ENCODE measurements around the gene C6orf136.

The C6orf136 gene

DNA sequence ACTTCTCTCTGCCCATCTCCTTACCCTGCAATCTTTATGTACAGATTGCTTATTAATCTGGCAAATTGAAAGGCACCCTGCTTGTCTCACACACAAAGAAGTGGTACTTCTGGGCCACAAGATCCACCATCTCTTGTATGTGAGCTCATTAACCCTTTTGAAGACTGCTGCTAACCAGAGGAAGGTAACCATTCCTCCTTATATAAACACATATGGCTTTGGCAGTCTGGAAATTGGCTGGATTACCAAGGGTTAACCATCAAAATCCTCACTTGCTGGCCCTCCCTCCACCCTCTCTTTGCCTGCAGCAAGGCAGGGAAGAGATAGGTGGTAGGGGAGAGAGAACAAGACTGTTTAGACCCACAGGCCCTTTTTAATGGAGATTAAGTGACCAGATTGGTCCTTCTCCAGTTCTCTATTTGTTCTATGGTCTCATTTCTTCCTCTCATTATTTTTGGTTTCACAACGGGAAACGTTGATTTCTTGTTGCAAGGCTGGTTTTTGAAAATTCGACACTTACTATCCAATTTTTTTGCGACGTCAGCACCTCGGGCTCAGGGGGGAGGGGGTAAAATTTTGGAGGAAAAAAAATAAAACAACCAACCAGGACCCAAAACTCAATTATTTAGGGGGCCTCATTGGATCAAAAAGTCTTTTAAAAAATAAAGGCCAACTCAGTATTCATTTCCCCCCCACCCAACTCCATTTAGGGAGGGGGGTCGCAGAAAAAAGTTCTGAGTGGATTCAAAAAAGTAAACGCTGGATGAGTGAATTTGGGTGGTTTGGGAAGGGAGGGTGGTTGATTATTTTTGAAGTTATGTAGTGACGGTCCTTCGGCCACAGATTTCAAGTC is 30.7 kb upstream of the C6orf136 start:
- DNase-seq (ENCODE audit: low read depth): no peak

DNA sequence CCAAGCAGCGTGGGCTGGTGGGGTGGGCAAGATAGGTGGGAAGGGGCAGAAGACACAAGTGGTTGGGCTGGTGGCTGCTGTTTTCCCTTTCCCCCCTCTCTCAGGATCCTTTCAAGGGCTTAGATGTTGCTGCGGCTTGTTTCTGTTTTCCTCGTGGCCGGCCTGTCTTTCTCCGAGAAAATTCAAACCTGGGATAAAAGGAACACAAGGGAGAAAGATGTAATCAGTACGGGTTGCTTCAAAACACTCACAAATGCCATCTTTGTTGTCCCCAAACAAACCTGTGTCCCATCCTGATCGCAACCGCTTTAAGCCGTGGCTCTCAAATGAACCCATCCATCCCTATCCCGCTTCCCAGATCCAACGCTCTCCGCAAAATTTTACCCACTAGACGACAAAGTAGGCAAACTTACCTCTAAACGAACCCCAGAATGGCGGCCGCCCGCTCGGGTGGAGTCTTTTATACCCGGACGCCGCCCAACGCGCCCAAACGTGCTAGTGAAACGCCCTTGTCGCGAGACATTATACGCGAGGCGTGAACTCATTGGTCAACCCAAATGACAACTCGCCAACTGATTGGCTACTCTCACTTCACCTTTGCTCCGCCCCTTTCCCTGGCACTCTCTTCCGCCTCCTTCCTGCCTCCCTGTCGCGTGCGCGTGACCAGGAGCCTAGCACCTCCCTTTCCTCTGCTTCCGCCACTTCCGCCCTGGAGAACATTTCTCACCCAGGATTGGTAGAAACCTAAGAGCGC is 29.9 kb upstream of the C6orf136 start, which contains the start of gene PPP1R10:
Gene PPP1R10, minus strand, starts transcription at position 433 of the 754 bp plus-strand sequence. CDS start 7,299 bp downstream, outside the sequence.
- DNase-seq (ENCODE audit: low read depth): peak; percentile 100

DNA sequence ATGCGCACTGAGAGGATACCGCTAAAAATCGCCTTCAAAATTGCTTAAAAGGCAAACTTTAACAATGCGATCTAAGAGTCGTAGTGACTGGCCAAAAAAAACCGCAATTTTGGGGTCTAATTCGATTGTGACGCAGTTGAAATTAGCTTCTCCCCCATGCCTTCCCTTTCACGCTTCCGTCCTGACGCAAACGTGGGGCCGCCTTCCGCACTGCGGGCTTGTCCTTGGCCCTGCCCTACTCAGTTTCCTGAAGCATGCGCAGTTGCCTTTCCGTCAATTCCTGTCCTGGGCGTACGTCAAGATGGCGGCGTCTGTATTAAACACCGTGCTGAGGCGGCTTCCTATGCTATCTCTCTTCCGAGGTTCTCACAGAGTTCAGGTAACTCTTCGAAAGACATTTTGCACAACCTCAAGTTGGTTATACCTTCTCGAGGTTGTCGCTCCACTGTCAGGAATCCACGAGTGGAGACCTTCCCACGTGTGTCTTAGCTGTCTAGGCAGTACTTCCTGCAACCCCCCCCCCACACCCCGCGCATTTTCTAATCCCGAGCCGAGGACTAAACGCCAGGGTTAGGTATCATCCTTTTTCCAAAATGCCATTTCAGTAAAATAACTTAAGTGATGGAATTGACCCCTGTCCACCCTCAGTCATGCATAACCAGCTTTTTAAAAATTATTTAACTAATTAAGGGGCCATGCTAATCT is 29.2 kb upstream of the C6orf136 start, which contains the start of gene MRPS18B:
Gene MRPS18B, plus strand, starts transcription at position 276 of the 705 bp plus-strand sequence. Its CDS starts 26 bp downstream, at position 302.
- peak; percentile 98 for DNase-seq (ENCODE audit: low read depth)

DNA sequence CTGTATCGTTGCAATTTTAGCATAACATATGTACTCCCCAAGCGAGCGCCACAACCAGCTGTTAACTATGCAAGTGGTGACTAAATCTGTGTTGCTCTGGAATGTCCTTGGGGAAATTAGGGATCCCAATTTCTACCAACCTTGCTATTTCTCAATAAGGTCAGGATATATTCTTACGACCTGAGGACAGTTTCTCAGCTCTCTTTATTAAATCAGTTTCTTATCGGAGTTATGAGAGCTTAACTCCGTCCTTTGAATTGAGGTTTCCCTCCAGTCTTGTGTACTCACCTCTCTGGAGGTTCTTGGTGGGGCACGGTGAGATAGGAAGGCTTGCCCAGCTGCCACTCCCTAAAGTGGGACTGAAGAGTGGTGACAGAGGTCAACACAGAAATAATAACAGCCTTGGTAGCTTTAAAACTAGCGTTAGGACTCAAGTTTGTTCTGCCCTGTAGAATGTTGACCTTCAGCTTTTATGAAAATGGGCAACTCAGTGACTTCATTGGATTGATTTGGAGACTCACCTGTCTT is 28.6 kb upstream of the C6orf136 start:
- no peak for DNase-seq (ENCODE audit: low read depth)

DNA sequence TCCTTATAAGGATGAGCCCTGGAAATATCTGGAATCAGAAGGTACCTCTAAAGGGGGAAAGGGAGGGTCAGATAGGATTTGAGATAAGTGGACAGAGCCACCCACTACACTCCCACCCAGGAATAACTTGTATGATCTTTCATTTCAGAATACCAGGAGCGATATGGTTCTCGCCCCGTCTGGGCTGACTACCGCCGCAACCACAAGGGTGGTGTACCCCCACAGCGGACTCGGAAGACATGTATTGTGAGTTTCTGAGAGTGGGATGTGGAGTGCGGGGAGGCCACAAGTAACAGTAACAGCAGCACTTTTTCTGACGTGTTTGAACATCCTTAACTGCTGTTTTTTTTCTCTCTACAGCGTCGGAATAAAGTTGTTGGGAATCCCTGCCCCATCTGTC is 27.4 kb upstream of the C6orf136 start:
- no peak for DNase-seq (ENCODE audit: low read depth)

DNA sequence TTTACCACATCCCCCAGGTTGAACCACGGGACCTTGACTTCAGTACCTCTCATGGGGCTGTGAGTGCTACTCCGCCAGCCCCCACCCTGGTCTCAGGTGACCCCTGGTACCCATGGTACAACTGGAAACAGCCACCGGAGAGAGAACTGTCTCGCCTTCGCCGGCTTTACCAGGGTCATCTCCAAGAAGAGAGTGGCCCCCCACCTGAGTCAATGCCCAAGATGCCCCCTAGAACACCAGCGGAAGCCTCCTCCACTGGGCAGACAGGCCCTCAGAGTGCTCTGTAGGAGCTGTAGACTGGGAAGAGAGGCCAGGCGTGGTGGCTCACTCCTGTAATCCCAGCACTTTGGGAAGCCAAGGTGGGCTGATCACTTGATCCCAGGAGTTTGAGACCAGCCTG is 21.4 kb upstream of the C6orf136 start:
- DNase-seq (ENCODE audit: low read depth): no peak

DNA sequence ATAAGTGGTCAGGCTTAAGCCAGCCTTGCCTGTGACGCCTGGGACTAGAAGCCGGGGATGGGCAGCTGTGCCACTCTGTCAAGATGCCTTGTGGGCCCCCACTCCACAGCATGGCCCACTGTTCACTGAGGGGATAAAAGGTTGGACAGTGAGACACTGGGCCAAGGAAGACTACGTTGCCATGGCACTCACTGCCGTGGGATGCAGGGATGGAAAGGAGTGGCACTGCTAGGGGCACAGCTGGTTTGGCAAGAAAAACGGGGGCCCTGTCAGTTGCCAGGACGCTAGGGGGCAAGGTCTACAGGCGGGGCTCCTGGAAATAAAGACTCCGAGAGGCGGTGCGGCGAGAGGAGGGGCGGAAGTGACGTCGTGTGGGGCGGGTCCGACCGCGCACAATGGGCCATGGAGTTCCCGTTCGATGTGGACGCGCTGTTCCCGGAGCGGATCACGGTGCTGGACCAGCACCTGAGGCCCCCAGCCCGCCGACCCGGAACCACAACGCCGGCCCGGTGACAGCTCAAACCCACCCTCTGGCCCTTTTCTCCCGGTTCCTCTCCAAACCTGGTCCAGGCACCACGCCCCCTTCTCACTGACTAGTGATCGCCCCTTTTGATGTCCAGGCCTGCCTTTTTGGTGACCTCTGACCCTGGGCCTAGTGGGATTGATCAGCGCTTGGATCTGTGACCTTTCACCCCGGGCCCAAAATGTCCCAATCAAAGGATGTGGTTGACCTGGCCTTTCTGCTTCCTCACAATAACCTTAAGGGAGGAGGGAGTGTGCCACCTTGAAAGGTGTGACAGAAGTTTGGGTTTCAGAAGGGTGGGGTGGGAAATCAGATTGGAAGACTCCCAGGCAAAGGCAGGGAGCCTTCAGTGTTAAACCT is 20.2 kb upstream of the C6orf136 start, which contains the start of gene ATAT1:
Gene ATAT1, plus strand, starts transcription at position 391 of the 883 bp plus-strand sequence.
- no peak for DNase-seq (ENCODE audit: low read depth)

DNA sequence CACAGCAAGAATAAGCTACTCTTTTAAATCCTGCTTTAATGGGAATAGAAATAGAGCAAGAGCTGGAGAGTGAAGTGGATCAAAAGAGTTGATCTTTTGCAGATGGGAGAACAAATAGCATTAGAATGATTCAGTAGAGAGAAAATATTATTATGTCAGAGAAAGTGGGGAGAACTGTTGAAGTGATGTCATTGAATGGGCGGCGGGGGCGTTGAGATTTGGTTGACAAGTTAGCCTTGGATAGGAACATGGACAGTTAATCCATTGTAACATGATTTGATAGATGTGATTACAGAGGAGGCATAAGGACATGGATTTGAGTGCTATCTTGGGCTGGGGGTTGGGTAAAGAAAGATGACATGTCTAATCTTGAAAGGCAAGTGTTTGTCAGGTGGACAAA is 11.1 kb upstream of the C6orf136 start:
- DNase-seq (ENCODE audit: low read depth): no peak

DNA sequence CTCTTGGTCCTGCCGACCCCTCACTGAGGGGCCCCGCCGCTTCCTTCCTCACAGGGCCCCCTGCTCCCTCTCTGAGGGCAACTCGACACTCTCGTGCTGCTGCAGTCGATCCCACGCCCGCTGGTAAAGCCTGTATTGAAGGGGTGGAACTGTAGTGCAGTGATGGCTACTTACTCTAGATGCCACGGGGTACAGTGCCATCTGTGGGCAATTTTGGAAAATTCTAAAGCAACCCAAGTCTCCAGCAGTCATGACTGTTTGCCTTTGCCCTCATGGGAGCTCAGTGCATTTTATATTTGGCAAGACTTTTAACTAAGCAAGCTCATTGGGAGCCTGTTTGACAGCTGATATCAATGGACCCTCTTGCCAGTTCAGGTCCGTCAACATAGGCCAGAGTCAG is 6.5 kb upstream of the C6orf136 start:
- no peak for DNase-seq (ENCODE audit: low read depth)

DNA sequence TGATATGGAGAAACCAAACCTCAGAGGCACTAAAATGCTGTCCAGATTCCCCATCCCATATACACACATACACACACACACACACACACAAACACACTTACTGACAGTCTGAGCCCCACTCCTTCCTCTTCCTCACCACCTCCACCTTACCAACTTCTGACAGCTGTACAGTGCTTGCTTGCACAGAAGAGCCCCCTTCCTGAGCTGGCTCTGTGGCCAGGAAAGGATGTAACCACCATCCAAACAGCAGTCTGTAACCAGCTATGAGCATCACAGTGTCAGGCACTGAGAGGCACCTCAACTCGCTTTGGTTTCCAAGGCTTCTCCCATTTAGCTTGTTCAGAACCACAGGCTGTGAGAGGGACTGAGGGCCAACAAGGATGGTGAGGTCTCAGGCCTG is 5.9 kb upstream of the C6orf136 start:
- no peak for DNase-seq (ENCODE audit: low read depth)

DNA sequence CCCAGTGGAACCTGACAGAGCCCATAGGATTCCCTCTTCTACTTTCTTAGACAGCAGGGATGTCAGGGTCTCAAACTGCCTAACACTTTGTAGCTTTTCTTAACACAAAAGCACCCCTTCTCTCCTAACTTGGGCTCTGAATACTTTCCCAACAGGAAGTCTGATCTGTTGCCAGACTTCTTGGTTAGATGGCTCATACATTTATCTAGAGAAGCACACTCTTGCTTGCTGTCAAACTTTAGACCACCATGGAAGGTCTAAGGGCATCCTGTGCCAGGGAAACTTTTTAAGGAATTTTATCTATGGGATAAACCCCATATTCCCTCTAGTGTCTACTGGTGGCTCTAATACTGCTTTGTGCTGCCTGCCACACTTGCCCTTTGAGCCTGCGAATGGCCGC is 3.3 kb upstream of the C6orf136 start:
- DNase-seq (ENCODE audit: low read depth): no peak

DNA sequence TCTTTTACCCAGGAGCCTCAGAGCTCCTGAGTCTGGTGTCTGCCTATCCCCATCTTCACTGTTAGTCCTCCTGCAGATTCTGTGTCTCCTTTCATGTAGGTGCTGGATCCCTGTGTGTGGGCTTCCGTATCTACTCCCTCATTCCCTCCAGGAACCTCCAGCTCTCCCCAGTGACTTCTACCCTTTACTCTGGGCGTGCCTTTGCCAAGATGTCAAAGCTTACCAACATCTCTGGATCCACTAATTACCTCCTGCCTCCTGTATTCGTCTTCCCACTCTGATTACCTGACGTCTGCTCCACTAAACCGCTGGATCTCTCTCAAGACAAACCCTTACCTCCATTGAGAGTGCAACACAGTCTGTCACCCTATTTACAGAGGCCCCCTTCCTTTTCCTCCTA is 2.2 kb upstream of the C6orf136 start:
- DNase-seq (ENCODE audit: low read depth): no peak

DNA sequence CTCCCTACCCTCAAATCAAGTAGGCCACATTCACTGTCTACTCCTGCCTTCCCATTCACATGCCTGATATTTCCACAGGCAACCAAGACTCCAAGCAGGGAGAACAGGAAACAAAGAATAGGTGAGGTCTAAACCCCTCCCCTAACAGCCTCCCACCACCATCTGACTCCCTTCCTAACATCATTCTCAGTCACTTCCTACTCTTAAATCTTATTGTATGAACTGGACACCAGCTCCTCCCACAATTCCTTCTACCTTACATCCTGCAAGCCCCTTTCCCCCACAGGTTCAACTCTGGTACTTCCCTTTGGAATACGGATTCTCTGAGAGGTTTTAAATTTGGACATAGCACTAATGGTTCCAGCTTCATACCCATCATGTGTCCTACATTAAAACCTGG is 944 bp upstream of the C6orf136 start:
- DNase-seq (ENCODE audit: low read depth): no peak

DNA sequence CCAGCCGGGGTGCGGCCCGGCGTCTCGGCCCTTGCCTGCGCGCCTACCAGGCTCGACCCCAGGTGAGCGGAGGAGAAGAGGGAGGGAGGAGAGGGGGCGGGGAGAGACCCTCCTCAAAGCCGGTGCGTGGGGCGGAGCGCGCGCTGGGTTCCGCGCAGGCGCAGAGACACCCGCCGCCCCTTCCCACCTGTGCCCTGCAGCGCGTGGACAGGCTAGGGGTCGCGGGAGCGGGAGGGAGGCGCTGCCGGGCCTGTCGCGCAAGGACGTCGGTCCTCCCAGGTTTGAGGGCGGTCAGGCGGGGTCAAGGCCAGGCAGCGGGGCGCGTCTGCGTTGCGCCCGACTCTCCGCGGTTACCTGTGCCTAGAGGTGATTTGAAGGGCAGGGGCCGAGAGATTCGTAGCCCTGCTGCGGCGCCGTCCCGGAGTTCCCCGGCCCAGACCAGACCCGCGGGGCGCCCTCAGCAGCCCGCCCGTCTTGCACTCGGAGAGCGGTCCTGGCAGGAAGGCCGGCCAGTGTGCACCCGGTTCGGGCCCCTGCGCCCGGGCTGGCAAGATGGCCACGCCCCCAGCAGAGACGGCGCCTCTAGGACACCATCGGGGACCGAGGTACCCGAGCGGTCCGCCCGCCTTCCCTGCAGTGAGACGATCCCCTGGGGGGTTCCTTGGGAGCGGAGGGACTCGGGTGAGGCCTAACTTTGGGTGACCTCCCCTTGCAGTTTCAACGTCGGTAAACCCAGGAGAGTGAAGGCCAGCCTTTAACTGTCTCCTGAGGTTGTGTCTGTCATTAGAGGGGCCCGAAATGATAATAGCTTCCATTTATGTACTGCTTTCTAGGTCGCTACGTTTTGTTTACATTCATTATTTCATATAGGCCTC is 546 bp downstream of the C6orf136 start:
- no peak for DNase-seq (ENCODE audit: low read depth)

DNA sequence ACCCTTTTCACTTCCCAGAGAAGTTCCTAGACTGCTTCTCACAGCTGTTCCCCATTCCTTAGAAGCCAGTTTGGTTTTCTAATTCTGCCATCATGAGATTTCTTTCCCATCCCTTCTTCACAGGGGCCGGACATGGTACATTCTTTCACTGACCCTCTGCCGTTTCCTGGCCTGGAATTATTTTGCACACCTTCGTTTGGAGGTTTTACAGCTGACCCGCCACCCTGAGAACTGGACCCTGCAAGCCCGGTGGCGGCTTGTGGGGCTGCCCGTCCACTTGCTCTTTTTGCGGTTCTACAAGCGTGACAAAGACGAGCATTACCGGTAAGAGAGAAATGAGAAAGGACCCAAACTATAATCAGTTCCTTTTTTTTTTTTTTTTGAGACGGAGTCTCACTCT is 4.2 kb downstream of the C6orf136 start:
- DNase-seq (ENCODE audit: low read depth): no peak

DNA sequence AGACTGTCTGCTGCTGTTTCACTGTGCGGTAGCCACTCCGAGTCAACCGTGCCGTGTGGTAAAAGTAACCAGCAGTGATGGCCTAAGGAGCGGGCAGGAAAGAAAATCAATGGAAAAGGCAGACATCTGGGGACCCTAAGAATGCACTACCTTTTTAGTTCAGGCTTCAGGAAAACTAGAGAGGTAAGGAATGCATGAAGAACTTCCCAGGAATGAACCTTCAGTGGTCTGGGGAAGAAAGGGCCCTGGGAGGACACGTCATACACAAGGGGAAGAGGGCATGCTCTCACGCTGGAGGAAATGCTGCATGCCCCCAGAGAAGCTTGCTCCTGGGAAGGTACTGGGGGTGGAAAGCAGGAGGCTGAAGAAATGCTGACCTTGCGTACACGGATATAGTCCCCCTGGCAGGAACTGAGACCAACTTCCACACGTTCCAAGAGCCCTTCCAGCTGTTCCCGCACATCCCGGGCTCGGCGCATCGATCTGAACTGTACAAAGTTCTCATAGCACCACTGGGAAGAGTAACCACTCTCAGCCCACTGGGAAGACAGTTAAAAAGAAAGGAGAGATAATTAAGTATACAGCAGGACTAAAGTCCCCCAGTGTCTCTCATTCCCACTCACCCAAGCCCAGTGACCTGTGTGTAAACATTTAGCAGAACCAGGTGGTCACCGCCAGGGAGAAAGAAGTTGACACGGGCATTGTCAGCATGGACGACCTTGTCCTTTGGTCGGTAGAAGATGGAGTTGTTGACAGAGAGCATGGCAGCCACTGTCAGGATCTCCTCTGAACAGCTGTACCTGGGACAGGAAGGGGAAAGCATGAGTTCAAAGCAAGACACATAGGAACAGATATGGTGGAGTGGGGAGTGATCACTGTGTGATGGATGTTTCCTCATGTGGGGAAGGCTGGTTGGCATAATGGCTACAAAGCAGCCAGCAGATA is 8.1 kb downstream of the C6orf136 start:
- no peak for DNase-seq (ENCODE audit: low read depth)

DNA sequence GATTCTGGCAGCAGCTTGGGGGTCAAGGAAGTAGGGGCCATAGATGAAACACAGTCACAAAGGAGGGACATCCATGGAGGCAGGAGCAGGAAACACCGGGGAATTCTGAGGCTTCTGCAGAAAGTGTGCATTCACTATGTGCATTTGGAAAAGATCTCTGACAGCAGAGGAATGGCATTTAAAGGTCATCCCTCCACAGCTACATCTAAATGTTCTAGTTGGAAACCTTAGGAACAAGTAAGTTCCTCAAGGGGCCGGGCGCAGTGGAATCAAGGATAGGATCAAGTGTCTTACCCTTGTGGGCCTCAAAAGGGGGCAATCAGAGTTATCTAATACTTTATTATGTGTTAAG is 8.8 kb downstream of the C6orf136 start:
- DNase-seq (ENCODE audit: low read depth): no peak

DNA sequence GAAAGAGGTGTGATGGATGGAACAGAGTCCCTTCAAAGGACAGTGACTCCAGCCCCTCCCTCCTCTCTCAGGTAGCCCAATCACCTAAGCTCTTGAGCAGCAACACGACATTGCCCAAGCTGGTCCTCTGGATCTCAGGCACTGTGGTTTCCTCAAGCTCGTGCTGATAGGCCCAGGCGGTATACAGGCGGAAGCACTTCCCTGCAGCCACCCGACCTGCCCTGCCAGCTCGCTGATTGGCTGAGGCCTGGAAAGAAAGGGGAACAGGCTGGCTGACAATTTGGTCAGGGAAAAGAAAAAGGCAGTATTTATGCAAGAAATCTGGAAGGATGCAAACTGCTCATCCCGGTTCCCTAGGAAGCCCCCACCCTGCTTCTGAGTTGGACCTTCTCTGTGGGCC is 9.6 kb downstream of the C6orf136 start:
- DNase-seq (ENCODE audit: low read depth): no peak

DNA sequence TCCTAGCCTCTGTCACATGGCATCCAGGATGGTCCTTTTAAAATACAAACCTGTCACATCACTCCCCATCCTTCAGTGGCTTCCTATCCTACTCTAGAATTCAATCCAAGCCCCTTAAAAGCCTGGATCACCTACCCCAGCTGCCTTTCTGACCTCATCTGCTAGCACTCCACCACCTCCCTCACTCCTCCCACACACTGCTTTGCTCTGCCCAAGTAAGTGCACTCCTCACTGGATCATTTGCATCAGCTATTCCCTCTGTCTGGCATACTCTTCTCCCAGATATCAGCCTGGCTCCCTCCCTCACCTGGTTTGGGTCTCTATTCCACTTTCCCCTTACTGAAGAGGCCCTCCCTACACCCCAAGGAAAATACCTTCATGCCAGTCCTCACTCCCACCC is 10.5 kb downstream of the C6orf136 start:
- DNase-seq (ENCODE audit: low read depth): no peak
